T-helper 1 cell treated with Interleukin-12 subunit alpha and Interleukin-12 subunit beta and Interleukin-4 antibody, amounts not matched to agents 30 μg/mL and 1 μg/mL, for 36 hours (primary cell): ENCODE results near the gene ANKLE2.

ENCODE experiments used
- H3K27ac Mint-ChIP-seq: one replicate; pipeline ENCODE4 v1.8.0; 2021; ENCODE audit warnings: mild to moderate bottlenecking, mixed read lengths
- H3K27me3 Mint-ChIP-seq: one replicate; pipeline ENCODE4 v1.8.0; 2021; ENCODE audit warnings: low read depth, mixed read lengths
- H3K36me3 Mint-ChIP-seq: one replicate; pipeline ENCODE4 v1.8.0; 2021; ENCODE audit warnings: low read depth, mixed read lengths
- H3K4me1 Mint-ChIP-seq: one replicate; pipeline ENCODE4 v1.8.0; 2021; ENCODE audit warnings: low read depth, mixed read lengths
- H3K4me3 Mint-ChIP-seq: one replicate; pipeline ENCODE4 v1.8.0; 2021; ENCODE audit warnings: mild to moderate bottlenecking, moderate library complexity, mixed read lengths
- H3K9me3 Mint-ChIP-seq: one replicate; pipeline ENCODE4 v1.8.0; 2021; ENCODE audit warnings: mixed read lengths

Gene ANKLE2

DNA sequence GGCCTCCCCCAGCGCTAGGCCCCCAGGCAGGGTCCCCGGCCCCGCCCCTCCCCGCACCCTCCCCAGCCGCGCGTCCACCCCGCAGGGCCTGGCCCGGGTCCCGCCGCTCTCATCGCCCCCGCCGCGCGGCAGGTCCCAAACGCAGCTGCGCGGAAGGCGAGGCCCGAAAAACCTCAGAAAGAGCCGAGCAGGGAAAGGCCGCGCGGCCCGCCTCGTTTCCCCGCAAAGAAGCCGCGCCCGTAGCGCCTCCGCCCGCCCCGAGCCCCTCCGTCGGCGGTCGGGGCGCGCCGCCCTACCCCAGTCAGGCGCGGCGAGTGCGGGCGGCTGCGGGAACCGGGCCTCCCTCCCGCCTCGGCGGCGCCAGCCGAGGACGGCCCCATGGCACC, 74.8 kb downstream of the ANKLE2 start:
- Mint-ChIP-seq H3K27ac (no peak overlapping the region), H3K27me3 (no peaks in the 10 kb centered on the region), H3K4me1 (peaks cover 24% of the 10 kb centered on the region), H3K36me3 (peaks cover 16% of the 10 kb centered on the region), H3K9me3 (no peaks in the 10 kb centered on the region), H3K4me3 (peak overlapping the region; percentile 60)

DNA sequence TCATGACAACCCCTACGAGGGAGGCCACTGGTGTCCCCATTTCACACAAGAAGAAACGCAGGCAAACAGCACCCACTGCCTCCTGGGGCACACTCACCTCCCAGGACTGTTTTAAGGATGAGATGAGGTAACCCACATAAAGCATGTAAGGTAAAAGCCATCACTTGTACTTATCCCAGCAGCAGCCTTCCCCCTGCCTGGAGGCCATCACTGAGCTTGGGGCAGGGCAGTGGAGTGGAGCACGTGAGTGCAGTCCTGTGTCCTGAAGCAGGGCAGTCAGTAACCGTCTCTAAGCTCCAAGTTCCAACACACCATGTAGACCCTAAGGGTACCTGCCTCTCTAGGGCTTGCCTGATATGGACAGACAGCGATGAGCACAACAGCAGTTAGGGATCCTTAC, 76.2 kb downstream of the ANKLE2 start:
- Mint-ChIP-seq H3K9me3 (no peaks in the 10 kb centered on the region), H3K27ac (peak overlapping the region; percentile 49), H3K27me3 (no peaks in the 10 kb centered on the region), H3K4me1 (peaks cover 24% of the 10 kb centered on the region), H3K36me3 (peaks cover 15% of the 10 kb centered on the region), H3K4me3 (peak overlapping the region; percentile 71)

- Mint-ChIP-seq H3K4me1 (no peaks in the 10 kb centered on the region), H3K9me3 (no peaks in the 10 kb centered on the region), H3K4me3 (no peak overlapping the region), H3K27me3 (no peaks in the 10 kb centered on the region), H3K36me3 (peaks cover 39% of the 10 kb centered on the region), H3K27ac (no peak overlapping the region)
Measured at GRCh38 chr12:132677492-132677891, 84.1 kb downstream of the ANKLE2 start.

- no peaks in the 10 kb centered on the region for H3K9me3 Mint-ChIP-seq
- H3K36me3 Mint-ChIP-seq: peaks cover 43% of the 10 kb centered on the region
- H3K27me3 Mint-ChIP-seq: no peaks in the 10 kb centered on the region
- peaks cover 3% of the 10 kb centered on the region for H3K4me1 Mint-ChIP-seq
- no peak overlapping the region for H3K4me3 Mint-ChIP-seq
- no peak overlapping the region for H3K27ac Mint-ChIP-seq
Measured at GRCh38 chr12:132675757-132676432, 85.7 kb downstream of the ANKLE2 start.
